NB4 (cell line): ENCODE data around the gene TPSD1.

Source experiments
- DNase-seq: peaks from one replicate; pipeline ENCODE4 v3.0.0; 2010; ENCODE audit warnings: low read depth
- H3K4me3 ChIP-seq: one replicate; pipeline ENCODE4 v1.5.1; 2011; ENCODE audit warnings: mild to moderate bottlenecking, low read depth, low read length, moderate library complexity
- MAX ChIP-seq: IDR thresholded peaks from 2 replicates; pipeline ENCODE4 v1.6.1; 2011; ENCODE audit warnings: low read depth, low read length
- MYC ChIP-seq: IDR thresholded peaks from 2 replicates; pipeline ENCODE4 v1.6.1; 2011; ENCODE audit warnings: low read depth, low read length
- POLR2A ChIP-seq: IDR thresholded peaks from 2 replicates; pipeline ENCODE4 v1.6.1; 2011; ENCODE audit warnings: mild to moderate bottlenecking; ENCODE audit not compliant: insufficient read length; ENCODE audit errors: extremely low read depth
- TF ChIP-seq, protein P1 (sequence below): IDR thresholded peaks from one replicate; pipeline ENCODE4 v1.5.1; 2012; ENCODE audit warnings: low read depth, low read length

The TPSD1 gene

GRCh38 chr16:1300664-1301476 is 45.0 kb downstream of the TPSD1 start:
- no peak overlapping the region for H3K4me3 ChIP-seq
- DNase-seq = peak; percentile 59
- TF ChIP-seq, protein P1, sequence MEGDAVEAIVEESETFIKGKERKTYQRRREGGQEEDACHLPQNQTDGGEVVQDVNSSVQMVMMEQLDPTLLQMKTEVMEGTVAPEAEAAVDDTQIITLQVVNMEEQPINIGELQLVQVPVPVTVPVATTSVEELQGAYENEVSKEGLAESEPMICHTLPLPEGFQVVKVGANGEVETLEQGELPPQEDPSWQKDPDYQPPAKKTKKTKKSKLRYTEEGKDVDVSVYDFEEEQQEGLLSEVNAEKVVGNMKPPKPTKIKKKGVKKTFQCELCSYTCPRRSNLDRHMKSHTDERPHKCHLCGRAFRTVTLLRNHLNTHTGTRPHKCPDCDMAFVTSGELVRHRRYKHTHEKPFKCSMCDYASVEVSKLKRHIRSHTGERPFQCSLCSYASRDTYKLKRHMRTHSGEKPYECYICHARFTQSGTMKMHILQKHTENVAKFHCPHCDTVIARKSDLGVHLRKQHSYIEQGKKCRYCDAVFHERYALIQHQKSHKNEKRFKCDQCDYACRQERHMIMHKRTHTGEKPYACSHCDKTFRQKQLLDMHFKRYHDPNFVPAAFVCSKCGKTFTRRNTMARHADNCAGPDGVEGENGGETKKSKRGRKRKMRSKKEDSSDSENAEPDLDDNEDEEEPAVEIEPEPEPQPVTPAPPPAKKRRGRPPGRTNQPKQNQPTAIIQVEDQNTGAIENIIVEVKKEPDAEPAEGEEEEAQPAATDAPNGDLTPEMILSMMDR = peak; percentile 66
- TF ChIP-seq POLR2A = no peak

DNA sequence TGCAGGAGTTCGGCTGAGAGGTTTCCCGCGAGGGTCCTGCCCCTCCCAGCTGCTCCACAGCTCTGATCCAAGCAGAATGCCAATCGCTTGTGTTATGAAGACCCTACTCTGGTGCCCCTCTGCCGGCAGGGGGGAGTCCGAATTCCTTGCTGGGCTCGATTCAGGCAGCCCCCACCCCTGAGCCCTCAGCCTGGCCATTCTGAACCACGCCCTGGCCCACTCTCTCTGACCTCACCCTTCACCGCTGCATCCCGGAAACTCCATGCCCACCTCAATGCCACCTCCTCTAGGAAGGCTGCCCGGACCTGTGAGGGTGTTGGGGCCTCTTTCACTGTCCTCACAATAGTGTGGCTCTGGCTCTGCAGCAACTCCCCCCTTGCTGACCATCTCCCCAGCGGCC is 45.7 kb downstream of the TPSD1 start:
- TF ChIP-seq, protein P1 = no peak
- no peak for DNase-seq
- no peak overlapping the region for H3K4me3 ChIP-seq

- H3K4me3 ChIP-seq = no peak overlapping the region
- TF ChIP-seq MYC = no peak
- TF ChIP-seq POLR2A = no peak
- TF ChIP-seq, protein P1 = no peak
- TF ChIP-seq MAX = no peak
- DNase-seq = peak; percentile 47
Observed at GRCh38 chr16:1305823-1306222, 50.0 kb downstream of the TPSD1 start.

DNA sequence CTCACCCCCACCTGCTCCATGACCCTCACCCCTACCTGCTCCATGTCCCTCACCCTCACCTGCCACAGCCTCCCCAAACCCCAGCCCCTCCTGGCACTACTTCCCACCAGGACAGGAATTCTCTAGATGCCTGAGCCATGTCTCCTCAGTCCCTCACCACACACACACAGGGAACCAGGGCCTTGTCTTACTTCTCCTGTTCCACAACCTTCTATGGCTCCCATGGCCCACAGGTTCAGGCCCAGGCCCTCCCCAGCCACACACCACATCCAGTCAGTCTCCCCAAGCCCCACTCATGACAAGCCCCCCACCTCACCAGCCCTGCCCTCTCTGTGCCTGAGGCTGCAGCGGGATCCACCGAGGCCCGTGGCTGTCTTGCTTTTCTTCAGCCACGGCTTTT is 50.5 kb downstream of the TPSD1 start:
- no peak for DNase-seq
- no peak for TF ChIP-seq POLR2A
- no peak for TF ChIP-seq MAX
- TF ChIP-seq, protein P1 = no peak
- no peak for TF ChIP-seq MYC
- no peak overlapping the region for H3K4me3 ChIP-seq

DNA sequence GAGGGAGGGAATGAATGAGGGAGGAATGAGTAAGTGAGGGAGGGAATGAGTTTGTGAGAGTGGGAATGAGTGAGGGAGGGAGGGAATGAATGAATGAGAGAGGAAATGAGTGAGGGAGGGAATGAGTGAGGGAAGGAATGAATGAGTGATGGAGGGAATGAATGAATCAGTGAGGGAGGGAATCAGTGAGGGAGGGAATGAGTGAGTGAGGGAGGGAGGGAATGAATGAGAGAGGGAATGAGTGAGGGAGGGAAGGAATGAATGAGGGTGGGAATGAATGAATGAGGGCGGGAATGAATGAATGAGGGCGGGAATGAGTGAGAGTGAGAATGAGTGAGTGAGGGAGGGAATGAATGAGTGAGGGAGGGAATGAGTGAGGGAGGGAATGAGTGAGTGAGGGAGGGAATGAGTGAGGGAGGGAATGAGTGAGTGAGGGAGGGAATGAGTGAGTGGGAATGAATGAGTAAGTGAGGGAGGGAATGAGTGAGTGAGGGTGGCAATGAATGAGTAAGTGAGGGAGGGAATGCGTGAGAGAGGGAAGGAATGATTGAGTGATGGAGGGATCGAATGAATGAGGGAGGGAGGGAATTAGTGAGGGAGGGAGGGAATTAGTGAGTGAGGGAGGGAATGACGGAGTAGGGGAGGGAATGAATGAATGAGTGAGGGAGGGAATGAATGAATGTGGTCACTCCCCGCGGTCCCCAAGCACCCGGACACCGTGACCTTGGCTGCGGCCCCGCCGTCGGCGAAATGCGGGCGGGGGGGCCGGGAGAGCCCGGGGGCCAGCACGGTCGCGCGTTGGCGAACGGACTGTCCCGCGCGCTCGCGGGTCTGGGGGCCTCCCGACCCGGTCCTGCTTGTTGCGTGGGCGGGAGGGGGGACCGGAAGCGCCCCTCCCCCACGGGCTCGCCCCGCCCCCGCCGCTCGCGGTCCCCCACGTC is 52.4 kb downstream of the TPSD1 start:
- DNase-seq = no peak
- TF ChIP-seq MYC = no peak; the same call in 1 of the 2 replicates
- 0 out of 2 replicates have a peak, but pooled peaks have one; percentile 6 for TF ChIP-seq MAX
- no peak for TF ChIP-seq POLR2A

More for the DNA sequence above, 52.4 kb downstream of the TPSD1 start:
- peak overlapping the region; percentile 44 for H3K4me3 ChIP-seq
